Body of pancreas (tissue), 2 donors: Measurements from ENCODE around the gene BEND3. TPM values are rescaled to one million over a fixed set of nuclear protein-coding genes. Genes with fewer than 3 reads are reported as not detected.

ENCODE experiments used
- small RNA-seq: library from RNA; depleted of rRNA; stranded (forward); fragments of <200 nt; gene quantifications from one replicate; pipeline ENCODE3, GENCODE V24; 2016
- total RNA-seq, 2 donors: library from RNA; depleted of rRNA; stranded (reverse); fragments of >200 nt; gene quantifications; one replicate each; pipeline ENCODE4 v1.1.0, GENCODE V29; 2016

Gene BEND3
- total RNA-seq, 2 donors from 2014 or later = 2.1 to 4.0 TPM

Small RNAs within 50 kb of the gene (small RNA-seq; reads per million reads assigned to genes)
- gene RNU6-1299P = not detected

Other genes starting within 250 kb of the BEND3 start
- gene CD24, start 140.8 kb downstream of the BEND3 start, total RNA-seq = 100 to 1,000 TPM; 292 to 618 TPM
- gene MTRES1, start 87.3 kb downstream of the BEND3 start, total RNA-seq = 10 to 100 TPM in 1 of 2 donors, 1 to 10 TPM in 1; 8.6 to 15.5 TPM